HEK293 (cell line): Measurements from ENCODE around the gene GPR18.

Source experiments
- CTCF ChIA-PET: fragments of 350-600 bp; formaldehyde crosslinking; extraction: SDS; loops from one replicate; lab custom pipeline; 2021; ENCODE audit warnings: antibody characterized with exemption; lab: Yijun Ruan, JAX
- POLR2A ChIA-PET: fragments of 300-600 bp; formaldehyde crosslinking; extraction: SDS; loops from one replicate; lab custom pipeline; 2020; ENCODE audit warnings: antibody characterized with exemption, inconsistent platforms; lab: Yijun Ruan, JAX
- H3K27ac ChIP-seq: fragments of 200-500 bp; sonication (Bioruptor generic); 2 replicates; pipeline ENCODE4 v1.5.1; 2014; ENCODE audit warnings: low read depth, low read length, control low read depth, inconsistent platforms; ENCODE audit errors: extremely low read depth
- H3K36me3 ChIP-seq, 2 experiments: fragments of 200-500 bp in 1 of 2; sonication (Bioruptor generic) in 1 of 2; 1 replicate in 1 of 2; 2 replicates in 1 of 2; pipeline ENCODE4 v1.5.1; 2014 to 2017; ENCODE audit warnings: inconsistent platforms in 2 of 2, low read length in 2 of 2; ENCODE audit not compliant: control insufficient read depth in 2 of 2, insufficient read depth in 1 of 2
- H3K4me1 ChIP-seq: fragments of 200-500 bp; sonication (Bioruptor generic); 2 replicates; pipeline ENCODE4 v1.5.1; 2014; ENCODE audit warnings: mild to moderate bottlenecking, low read length, inconsistent platforms; ENCODE audit not compliant: control insufficient read depth, insufficient read depth
- H3K4me3 ChIP-seq: 2 replicates; pipeline ENCODE4 v1.5.1; 2011; ENCODE audit warnings: low read depth, mild to moderate bottlenecking, control low read depth, low read length, moderate library complexity
- H3K9me3 ChIP-seq: fragments of 200-500 bp; sonication (Bioruptor generic); 2 replicates; pipeline ENCODE4 v1.5.1; 2014; ENCODE audit warnings: low read depth, low read length, inconsistent platforms; ENCODE audit not compliant: control insufficient read depth, insufficient read depth
- GLIS2 ChIP-seq: fragments of 450-650 bp; formaldehyde crosslinking; IDR thresholded peaks from 2 replicates; pipeline ENCODE4 v1.5.1; 2016; ENCODE audit warnings: missing biosample characterization, missing genetic modification characterization
- IKZF3 ChIP-seq: fragments of 450-650 bp; IDR thresholded peaks from 2 replicates; pipeline ENCODE4 v1.5.0; 2018; ENCODE audit warnings: missing biosample characterization, mild to moderate bottlenecking, missing genetic modification characterization, moderate library complexity
- KLF7 ChIP-seq: fragments of 450-650 bp; formaldehyde crosslinking; IDR thresholded peaks from 2 replicates; pipeline ENCODE4 v1.5.1; 2016; ENCODE audit warnings: missing biosample characterization, missing genetic modification characterization, borderline replicate concordance
- OSR2 ChIP-seq: fragments of 450-650 bp; formaldehyde crosslinking; IDR thresholded peaks from 2 replicates; pipeline ENCODE4 v1.5.1; 2016; ENCODE audit warnings: missing biosample characterization, missing genetic modification characterization
- SP3 ChIP-seq: fragments of 450-650 bp; formaldehyde crosslinking; IDR thresholded peaks from 2 replicates; pipeline ENCODE4 v1.5.1; 2016; ENCODE audit warnings: missing biosample characterization, missing genetic modification characterization
- TCF7L2 ChIP-seq: IDR thresholded peaks from 2 replicates; pipeline ENCODE4 v1.6.1; 2011; ENCODE audit warnings: low read depth, mild to moderate bottlenecking, inconsistent platforms, low read length, moderate library complexity, borderline replicate concordance
- YY2 ChIP-seq: fragments of 450-650 bp; formaldehyde crosslinking; IDR thresholded peaks from 2 replicates; pipeline ENCODE4 v1.5.1; 2016; ENCODE audit warnings: missing biosample characterization, missing genetic modification characterization
- ZBTB11 ChIP-seq: fragments of 450-650 bp; formaldehyde crosslinking; conservative IDR thresholded peaks from 2 replicates; pipeline ENCODE4 v1.5.1; 2016; ENCODE audit warnings: low read depth, missing biosample characterization, missing genetic modification characterization
- ZBTB17 ChIP-seq: fragments of 450-650 bp; formaldehyde crosslinking; IDR thresholded peaks from 2 replicates; pipeline ENCODE4 v1.5.1; 2016; ENCODE audit warnings: missing biosample characterization, missing genetic modification characterization
- ZFP69B ChIP-seq: fragments of 450-650 bp; formaldehyde crosslinking; IDR thresholded peaks from 2 replicates; pipeline ENCODE4 v1.5.1; 2016; ENCODE audit warnings: missing biosample characterization, missing genetic modification characterization
- ZNF138 ChIP-seq: fragments of 450-650 bp; formaldehyde crosslinking; IDR thresholded peaks from 2 replicates; pipeline ENCODE4 v1.5.1; 2016; ENCODE audit warnings: missing biosample characterization, missing genetic modification characterization, borderline replicate concordance
- ZNF157 ChIP-seq: fragments of 450-650 bp; formaldehyde crosslinking; IDR thresholded peaks from 2 replicates; pipeline ENCODE4 v1.5.1; 2016; ENCODE audit warnings: missing biosample characterization, missing genetic modification characterization
- ZNF223 ChIP-seq: fragments of 450-650 bp; formaldehyde crosslinking; IDR thresholded peaks from 2 replicates; pipeline ENCODE4 v1.5.1; 2016; ENCODE audit warnings: missing biosample characterization, missing genetic modification characterization
- ZNF23 ChIP-seq: fragments of 450-650 bp; formaldehyde crosslinking; IDR thresholded peaks from 2 replicates; pipeline ENCODE4 v1.5.1; 2016; ENCODE audit warnings: missing biosample characterization, missing genetic modification characterization, borderline replicate concordance
- ZNF311 ChIP-seq: fragments of 450-650 bp; formaldehyde crosslinking; IDR thresholded peaks from 2 replicates; pipeline ENCODE4 v1.5.1; 2017; ENCODE audit warnings: missing biosample characterization, missing genetic modification characterization, borderline replicate concordance
- ZNF350 ChIP-seq: fragments of 450-650 bp; formaldehyde crosslinking; IDR thresholded peaks from 2 replicates; pipeline ENCODE4 v1.5.0; 2017; ENCODE audit warnings: missing biosample characterization, mild to moderate bottlenecking, missing genetic modification characterization
- ZNF501 ChIP-seq: fragments of 450-650 bp; formaldehyde crosslinking; IDR thresholded peaks from 2 replicates; pipeline ENCODE4 v1.5.1; 2016; ENCODE audit warnings: missing biosample characterization, missing genetic modification characterization
- ZNF529 ChIP-seq: fragments of 450-650 bp; formaldehyde crosslinking; IDR thresholded peaks from 2 replicates; pipeline ENCODE4 v1.5.1; 2017; ENCODE audit warnings: missing genetic modification characterization, missing biosample characterization; ENCODE audit not compliant: insufficient replicate concordance
- ZNF544 ChIP-seq: fragments of 450-650 bp; formaldehyde crosslinking; IDR thresholded peaks from 2 replicates; pipeline ENCODE4 v1.5.0; 2017; ENCODE audit warnings: missing biosample characterization, missing genetic modification characterization
- ZNF548 ChIP-seq: fragments of 450-650 bp; formaldehyde crosslinking; IDR thresholded peaks from 2 replicates; pipeline ENCODE4 v1.5.1; 2016; ENCODE audit warnings: missing biosample characterization, missing genetic modification characterization
- ZNF629 ChIP-seq: fragments of 450-650 bp; formaldehyde crosslinking; IDR thresholded peaks from 2 replicates; pipeline ENCODE4 v1.5.1; 2017; ENCODE audit warnings: missing biosample characterization, missing genetic modification characterization
- ZNF670 ChIP-seq: fragments of 450-650 bp; formaldehyde crosslinking; IDR thresholded peaks from 2 replicates; pipeline ENCODE4 v1.5.1; 2016; ENCODE audit warnings: missing biosample characterization, missing genetic modification characterization, low read depth
- ZNF677 ChIP-seq: fragments of 450-650 bp; IDR thresholded peaks from 2 replicates; pipeline ENCODE4 v1.5.0; 2018; ENCODE audit warnings: missing biosample characterization, mild to moderate bottlenecking, missing genetic modification characterization, moderate library complexity
- TF ChIP-seq, protein P1 (sequence below): fragments of 450-650 bp; formaldehyde crosslinking; IDR thresholded peaks from 2 replicates; pipeline ENCODE4 v1.5.1; 2016; ENCODE audit warnings: missing biosample characterization, missing genetic modification characterization, borderline replicate concordance
- TF ChIP-seq, protein P2 (sequence below): fragments of 450-650 bp; formaldehyde crosslinking; IDR thresholded peaks from 2 replicates; pipeline ENCODE4 v1.5.1; 2016; ENCODE audit warnings: missing biosample characterization, missing genetic modification characterization
- TF ChIP-seq, protein P3 (sequence below): fragments of 450-650 bp; formaldehyde crosslinking; IDR thresholded peaks from 2 replicates; pipeline ENCODE4 v1.5.1; 2017; ENCODE audit warnings: missing biosample characterization, missing genetic modification characterization

GPR18 gene

DNA sequence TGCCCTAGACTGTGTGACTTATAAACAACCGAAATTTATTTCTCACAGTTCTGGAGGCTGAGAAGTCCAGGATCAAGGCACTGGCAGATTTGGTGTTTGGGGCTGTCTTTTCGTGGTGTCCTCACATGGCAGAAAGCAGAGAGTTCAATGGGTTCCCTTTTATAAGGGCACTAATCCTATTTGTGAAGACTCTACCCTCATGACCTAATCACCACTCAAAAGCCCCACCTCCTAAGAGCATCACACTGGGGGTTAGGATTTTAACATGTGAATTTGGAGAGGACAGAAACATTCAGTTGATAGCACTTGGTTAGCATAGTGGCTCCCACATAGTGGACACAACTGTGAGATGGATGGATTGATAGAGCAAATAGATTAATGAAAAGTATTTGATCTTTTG is 21.5 kb upstream of the GPR18 start:
- no peak overlapping the region for H3K4me3 ChIP-seq
- H3K27ac ChIP-seq = no peak overlapping the region
- ChIA-PET CTCF (interaction anchor here (0.8 kb wide), 1 partner anchor 14 kb away, joined by 4 read pairs; no protein-coding TSS in a partner anchor), POLR2A (no interaction called here)
- H3K36me3 ChIP-seq = no peaks in the 10 kb centered on the region
- H3K9me3 ChIP-seq = no peaks in the 10 kb centered on the region
- no peak for TF ChIP-seq ZNF677 (tag by site-specific recombination)
- no peak for TF ChIP-seq ZNF548 (tag by site-specific recombination)
- TF ChIP-seq ZNF311 (tag by site-specific recombination) = no peak
- TF ChIP-seq ZNF223 (tag by site-specific recombination) = no peak
- no peak for TF ChIP-seq ZFP69B (tag by site-specific recombination)
- no peak for TF ChIP-seq GLIS2
- no peak for TF ChIP-seq ZNF544
- no peak for TF ChIP-seq ZNF23
- no peak for TF ChIP-seq ZNF138 (tag by site-specific recombination)
- TF ChIP-seq ZNF670 (tag by site-specific recombination) = no peak
- no peak for TF ChIP-seq ZNF629 (tag by site-specific recombination)
- TF ChIP-seq, protein P1, sequence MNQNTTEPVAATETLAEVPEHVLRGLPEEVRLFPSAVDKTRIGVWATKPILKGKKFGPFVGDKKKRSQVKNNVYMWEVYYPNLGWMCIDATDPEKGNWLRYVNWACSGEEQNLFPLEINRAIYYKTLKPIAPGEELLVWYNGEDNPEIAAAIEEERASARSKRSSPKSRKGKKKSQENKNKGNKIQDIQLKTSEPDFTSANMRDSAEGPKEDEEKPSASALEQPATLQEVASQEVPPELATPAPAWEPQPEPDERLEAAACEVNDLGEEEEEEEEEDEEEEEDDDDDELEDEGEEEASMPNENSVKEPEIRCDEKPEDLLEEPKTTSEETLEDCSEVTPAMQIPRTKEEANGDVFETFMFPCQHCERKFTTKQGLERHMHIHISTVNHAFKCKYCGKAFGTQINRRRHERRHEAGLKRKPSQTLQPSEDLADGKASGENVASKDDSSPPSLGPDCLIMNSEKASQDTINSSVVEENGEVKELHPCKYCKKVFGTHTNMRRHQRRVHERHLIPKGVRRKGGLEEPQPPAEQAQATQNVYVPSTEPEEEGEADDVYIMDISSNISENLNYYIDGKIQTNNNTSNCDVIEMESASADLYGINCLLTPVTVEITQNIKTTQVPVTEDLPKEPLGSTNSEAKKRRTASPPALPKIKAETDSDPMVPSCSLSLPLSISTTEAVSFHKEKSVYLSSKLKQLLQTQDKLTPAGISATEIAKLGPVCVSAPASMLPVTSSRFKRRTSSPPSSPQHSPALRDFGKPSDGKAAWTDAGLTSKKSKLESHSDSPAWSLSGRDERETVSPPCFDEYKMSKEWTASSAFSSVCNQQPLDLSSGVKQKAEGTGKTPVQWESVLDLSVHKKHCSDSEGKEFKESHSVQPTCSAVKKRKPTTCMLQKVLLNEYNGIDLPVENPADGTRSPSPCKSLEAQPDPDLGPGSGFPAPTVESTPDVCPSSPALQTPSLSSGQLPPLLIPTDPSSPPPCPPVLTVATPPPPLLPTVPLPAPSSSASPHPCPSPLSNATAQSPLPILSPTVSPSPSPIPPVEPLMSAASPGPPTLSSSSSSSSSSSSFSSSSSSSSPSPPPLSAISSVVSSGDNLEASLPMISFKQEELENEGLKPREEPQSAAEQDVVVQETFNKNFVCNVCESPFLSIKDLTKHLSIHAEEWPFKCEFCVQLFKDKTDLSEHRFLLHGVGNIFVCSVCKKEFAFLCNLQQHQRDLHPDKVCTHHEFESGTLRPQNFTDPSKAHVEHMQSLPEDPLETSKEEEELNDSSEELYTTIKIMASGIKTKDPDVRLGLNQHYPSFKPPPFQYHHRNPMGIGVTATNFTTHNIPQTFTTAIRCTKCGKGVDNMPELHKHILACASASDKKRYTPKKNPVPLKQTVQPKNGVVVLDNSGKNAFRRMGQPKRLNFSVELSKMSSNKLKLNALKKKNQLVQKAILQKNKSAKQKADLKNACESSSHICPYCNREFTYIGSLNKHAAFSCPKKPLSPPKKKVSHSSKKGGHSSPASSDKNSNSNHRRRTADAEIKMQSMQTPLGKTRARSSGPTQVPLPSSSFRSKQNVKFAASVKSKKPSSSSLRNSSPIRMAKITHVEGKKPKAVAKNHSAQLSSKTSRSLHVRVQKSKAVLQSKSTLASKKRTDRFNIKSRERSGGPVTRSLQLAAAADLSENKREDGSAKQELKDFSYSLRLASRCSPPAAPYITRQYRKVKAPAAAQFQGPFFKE (tag by site-specific recombination) = no peak
- TF ChIP-seq ZNF501 (tag by site-specific recombination) = no peak
- TF ChIP-seq IKZF3 (tag by site-specific recombination) = no peak
- TF ChIP-seq KLF7 (tag by site-specific recombination) = no peak
- TF ChIP-seq ZNF350 (tag by site-specific recombination) = no peak
- no peaks in the 10 kb centered on the region for H3K4me1 ChIP-seq

- ChIA-PET CTCF (interaction anchor here (0.6 kb wide), 1 partner anchor 925 kb away, joined by 4 read pairs; no protein-coding TSS in a partner anchor), POLR2A (no interaction called here)
- H3K4me3 ChIP-seq = no peak overlapping the region
- no peaks in the 10 kb centered on the region for H3K4me1 ChIP-seq
- no peaks in the 10 kb centered on the region for H3K9me3 ChIP-seq
- H3K36me3 ChIP-seq = no peaks in the 10 kb centered on the region
- H3K27ac ChIP-seq = no peak overlapping the region
- TF ChIP-seq ZBTB17 (no peak), OSR2 (tag by site-specific recombination) (no peak), ZNF529 (no peak), ZNF157 (tag by site-specific recombination) (no peak), YY2 (no peak), TCF7L2 (no peak), SP3 (tag by site-specific recombination) (no peak), ZBTB11 (tag by site-specific recombination) (no peak)
- TF ChIP-seq, protein P2, sequence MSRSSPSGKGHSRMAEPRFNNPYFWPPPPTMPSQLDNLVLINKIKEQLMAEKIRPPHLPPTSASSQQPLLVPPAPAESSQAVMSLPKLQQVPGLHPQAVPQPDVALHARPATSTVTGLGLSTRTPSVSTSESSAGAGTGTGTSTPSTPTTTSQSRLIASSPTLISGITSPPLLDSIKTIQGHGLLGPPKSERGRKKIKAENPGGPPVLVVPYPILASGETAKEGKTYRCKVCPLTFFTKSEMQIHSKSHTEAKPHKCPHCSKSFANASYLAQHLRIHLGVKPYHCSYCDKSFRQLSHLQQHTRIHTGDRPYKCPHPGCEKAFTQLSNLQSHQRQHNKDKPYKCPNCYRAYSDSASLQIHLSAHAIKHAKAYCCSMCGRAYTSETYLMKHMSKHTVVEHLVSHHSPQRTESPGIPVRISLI = no peak
- TF ChIP-seq, protein P3, sequence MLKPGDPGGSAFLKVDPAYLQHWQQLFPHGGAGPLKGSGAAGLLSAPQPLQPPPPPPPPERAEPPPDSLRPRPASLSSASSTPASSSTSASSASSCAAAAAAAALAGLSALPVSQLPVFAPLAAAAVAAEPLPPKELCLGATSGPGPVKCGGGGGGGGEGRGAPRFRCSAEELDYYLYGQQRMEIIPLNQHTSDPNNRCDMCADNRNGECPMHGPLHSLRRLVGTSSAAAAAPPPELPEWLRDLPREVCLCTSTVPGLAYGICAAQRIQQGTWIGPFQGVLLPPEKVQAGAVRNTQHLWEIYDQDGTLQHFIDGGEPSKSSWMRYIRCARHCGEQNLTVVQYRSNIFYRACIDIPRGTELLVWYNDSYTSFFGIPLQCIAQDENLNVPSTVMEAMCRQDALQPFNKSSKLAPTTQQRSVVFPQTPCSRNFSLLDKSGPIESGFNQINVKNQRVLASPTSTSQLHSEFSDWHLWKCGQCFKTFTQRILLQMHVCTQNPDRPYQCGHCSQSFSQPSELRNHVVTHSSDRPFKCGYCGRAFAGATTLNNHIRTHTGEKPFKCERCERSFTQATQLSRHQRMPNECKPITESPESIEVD (tag by site-specific recombination) = no peak
These were observed 20.7 kb upstream of the GPR18 start for GRCh38 chr13:99278843-99279242.
